Erythroblast (primary cell): ENCODE measurements around the gene PUDP.
"Not testable (repeated sequence)": the region's sequence is repeated elsewhere in the genome, so short reads cannot be mapped to it uniquely, and the experiment has no call there.

Experiments used
- GATA1 ChIP-seq: IDR thresholded peaks from 2 replicates; pipeline ENCODE4 v1.6.1; 2011; ENCODE audit warnings: low read depth, mild to moderate bottlenecking, control low read depth, low read length, moderate library complexity
- POLR2A ChIP-seq: IDR thresholded peaks from 2 replicates; pipeline ENCODE4 v1.6.1; 2011; ENCODE audit warnings: mild to moderate bottlenecking, low read length

- TF ChIP-seq POLR2A, GATA1: not testable (repeated sequence)
These were observed 135.6 kb downstream of the PUDP start for GRCh38 chrX:7012262-7012834.
